GM11168 (cell line): Measurements from ENCODE around the gene SDHB.

Experiments
- in situ Hi-C: fragments of 300-500 bp; cut with MboI; formaldehyde crosslinking; loops from one replicate; pipeline ENCODE4 v1.12.0; 2022; ENCODE audit warnings: low sequenced_read_pairs; ENCODE audit not compliant: unreplicated experiment

SDHB gene

DNA sequence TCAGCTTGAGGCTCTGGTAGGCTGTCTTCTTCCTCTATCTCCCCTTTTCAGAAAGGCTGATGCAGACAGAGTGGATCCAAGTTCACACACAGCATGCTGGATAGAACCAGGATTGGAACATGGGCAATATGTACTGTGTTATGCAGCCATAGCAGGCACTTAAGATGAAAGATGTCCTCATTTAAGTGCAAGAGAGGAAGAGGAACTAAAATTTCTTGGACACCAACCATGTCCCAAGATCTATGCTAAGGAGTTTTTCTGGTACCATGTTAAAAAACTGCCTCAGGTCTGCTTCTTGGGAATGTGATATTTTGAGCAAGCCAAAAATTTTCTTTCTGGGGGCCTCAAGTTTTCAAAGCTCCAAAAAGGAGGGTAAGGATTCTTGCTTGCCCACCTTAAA, 1.2 kb downstream of the SDHB start:
- in situ Hi-C loops, result no loop called here

- in situ Hi-C loops, result no loop called here
Observed at GRCh38 chr1:17052038-17052437, 1.8 kb downstream of the SDHB start.

GRCh38 chr1:17047924-17048323, 5.9 kb downstream of the SDHB start:
- in situ Hi-C loops, result loop anchor here (10.0 kb wide), 1 partner anchor 93 kb away; no protein-coding TSS in a partner anchor

DNA sequence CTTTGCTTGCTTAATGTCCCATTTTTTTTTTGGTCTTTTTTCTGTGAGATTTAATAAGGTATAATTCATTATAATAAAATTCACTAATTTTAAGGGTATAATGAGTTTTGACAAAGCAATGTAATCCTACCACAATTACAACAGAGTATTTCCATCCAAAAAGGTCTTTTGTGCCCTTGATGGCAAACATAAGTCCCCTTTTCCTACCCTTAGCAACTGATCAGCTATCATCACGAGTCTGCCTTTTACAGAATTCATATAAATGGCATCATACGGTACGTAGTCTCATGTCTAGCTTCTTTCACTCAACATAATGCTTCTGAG, 7.5 kb downstream of the SDHB start:
- in situ Hi-C loops, result loop anchor here (10.0 kb wide), 1 partner anchor 91 kb away; no protein-coding TSS in a partner anchor

- in situ Hi-C loops, result loop anchor here (10.0 kb wide), 1 partner anchor 91 kb away; no protein-coding TSS in a partner anchor
Observed at GRCh38 chr1:17045634-17046333, 8.0 kb downstream of the SDHB start.

DNA sequence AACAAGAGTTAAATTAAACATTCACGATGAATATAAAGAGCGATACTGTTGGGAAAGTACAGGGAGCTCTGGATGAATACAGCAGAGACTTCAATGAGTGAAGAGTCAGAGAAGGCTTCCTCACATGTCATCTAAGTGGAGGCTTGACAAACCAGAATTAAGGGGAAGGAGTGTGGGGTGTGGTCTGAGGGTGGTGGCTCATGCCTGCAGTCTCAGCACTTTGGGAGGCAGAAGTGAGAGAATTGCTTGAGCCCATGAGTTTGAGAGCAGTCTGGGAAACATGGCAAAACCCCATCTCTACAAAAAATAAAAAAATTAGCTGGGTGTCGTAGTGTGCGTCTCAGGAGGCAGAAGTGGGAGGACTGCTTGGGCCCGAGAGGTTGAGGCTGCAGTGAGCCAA, 8.7 kb downstream of the SDHB start:
- in situ Hi-C loops, result loop anchor here (10.0 kb wide), 1 partner anchor 90 kb away; no protein-coding TSS in a partner anchor

DNA sequence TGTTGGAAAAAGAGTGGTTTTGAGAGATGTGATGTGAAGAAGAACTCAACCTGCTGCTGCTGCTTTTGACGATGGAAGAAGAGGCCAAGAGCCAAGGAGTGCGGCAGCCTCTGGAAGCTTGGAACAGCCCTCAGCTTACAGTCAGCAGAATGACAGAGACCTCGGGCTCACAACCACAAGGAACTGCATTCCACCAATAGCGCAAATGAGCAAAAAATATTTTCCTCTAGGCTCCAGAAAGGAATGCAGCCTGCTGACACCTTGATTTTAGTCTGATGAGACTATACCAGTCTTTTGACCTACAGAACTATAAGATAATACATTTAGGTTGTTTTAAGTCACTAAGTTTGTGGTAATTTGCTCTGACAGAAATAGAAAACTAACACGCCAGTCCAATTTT, 10.2 kb downstream of the SDHB start:
- in situ Hi-C loops, result loop anchor here (10.0 kb wide), 1 partner anchor 89 kb away; no protein-coding TSS in a partner anchor

DNA sequence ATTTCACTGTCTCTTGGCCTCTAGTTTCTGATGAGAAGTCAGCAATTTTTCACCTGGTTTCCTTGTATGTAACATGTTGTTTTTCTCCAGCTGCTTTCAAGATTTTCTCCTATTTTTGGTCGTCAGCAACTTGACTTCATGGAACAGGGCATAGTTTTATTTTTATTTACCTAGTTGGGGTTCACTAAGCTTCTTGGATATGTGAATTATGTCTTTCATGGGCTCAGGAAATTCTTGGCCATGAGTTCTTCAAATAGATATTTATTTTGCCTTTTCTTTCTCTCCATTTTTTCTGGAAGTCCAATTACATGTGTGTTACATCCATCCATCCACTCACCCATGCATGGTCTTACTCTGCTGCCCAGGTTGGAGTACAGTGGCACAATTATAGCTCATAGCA, 13.7 kb downstream of the SDHB start:
- in situ Hi-C loops, result loop anchor here (10.0 kb wide), 1 partner anchor 85 kb away; no protein-coding TSS in a partner anchor

DNA sequence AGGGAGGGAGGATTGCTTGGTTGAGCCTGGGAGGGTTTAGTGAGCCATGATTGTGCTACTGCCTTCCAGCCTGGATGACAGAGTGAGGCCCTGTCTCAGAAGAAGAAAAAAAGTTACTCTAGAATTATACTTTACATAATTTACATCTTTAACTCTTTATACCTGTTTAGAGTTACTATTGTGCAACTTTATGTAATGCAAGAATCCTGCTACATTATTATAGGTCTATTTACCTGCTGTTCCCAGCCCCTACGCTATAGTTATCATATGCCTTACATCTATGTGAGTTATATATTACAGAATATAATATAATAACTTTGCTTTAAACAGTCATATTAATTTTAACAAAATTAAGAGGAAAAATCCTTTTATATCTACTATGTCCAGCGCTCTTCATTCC, 14.3 kb downstream of the SDHB start:
- in situ Hi-C loops, result no loop called here

GRCh38 chr1:17033481-17033880, 20.4 kb downstream of the SDHB start:
- in situ Hi-C loops, result no loop called here

DNA sequence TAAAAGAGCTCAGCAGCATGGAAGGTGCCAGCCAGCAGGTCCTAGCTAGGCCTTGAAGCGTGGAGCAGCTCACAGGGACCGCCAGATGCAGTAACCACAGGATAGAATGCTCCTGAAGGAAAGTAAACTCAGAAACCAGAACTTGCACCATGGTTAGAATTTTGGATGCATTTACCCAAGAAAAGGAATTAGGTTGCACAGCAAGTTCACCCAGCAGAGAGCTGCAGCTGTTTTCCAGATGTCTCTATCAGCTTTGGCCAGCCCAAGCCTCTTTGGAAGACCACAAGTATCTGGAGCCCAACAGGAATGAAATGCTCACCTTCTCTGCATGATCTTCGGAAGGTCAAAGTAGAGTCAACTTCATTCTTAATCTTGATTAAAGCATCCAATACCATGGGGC, 21.1 kb downstream of the SDHB start:
- in situ Hi-C loops, result no loop called here

DNA sequence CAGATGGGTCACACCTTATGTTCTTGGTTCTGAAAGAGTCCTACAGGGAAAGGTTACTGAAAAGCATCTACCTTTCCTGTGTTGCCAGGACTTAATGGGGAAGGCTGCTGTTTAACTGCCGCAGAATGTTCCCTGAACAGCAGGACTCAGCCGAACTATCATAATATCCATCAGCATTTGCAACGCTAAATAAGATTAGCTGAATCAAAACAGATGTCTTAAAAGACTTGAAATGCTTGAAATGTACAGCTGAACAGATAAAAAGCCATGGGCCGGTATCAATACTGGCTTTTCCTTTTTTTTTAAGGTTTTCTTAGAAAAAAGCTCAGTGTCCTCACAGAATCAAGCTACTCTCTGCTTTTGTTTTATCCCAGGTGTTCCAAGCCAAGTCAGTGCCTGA, 22.4 kb downstream of the SDHB start:
- in situ Hi-C loops, result no loop called here

DNA sequence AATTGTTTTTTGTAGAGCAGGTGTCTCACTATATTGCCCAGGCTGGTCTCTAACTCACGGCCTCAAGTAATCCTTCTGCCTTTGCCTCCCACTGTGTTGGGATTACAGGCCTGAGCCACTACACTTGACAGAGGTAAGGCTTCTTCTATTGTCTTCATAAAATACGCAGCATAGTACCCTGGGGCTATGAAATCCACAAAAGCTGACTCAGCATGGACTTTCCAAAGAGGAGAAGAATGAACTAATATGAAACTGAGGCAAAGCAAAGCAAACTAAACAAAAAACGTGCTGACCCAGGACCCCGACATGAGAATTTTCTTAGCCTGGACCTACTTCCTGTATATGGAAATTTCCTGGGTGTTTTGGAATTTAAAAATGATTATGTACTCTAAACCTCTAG, 23.6 kb downstream of the SDHB start:
- in situ Hi-C loops, result no loop called here

DNA sequence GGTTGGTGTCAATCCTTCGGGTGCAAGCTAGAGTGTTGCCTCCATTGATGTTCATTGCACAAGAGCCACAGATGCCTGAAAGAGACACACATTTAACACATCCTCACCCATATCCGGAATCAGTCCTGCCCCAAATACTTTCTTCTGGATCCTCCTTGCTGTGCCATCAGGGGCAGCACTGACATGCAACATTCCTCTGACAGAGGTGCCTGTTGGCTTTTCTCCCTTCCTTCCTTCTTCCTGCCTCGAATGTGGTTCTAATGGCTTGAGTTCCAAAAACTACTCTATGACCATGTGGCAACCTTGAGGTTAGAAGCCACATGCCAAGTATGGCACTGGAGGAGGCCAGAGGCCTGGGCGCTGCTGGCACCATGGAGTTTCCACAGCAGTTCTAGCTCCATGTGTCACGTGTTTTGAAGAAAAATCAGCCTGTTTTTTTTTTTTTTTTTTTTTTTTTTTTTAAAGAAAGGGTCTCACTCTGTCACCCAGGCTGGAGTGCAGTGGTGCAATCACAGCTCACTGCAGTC, 25.1 kb downstream of the SDHB start:
- in situ Hi-C loops, result no loop called here

DNA sequence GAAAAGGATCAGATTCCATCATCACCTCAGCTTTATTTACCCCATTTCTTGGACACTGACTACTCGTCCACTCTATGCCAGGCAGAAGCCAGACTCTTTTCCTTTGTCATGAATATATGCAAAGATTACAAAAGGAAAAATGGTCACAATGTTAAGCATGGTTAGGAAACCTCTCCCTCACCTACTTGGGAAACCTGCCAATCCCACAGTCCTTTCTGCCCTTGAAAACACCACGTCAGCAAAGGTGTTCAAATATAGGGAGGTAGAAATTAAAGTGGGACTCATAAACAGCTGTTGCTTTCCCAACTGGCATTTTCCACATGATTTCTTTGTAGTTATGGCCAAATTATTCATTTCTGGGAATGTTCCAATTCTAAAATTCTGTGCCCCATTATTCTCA, 25.9 kb downstream of the SDHB start:
- in situ Hi-C loops, result no loop called here

DNA sequence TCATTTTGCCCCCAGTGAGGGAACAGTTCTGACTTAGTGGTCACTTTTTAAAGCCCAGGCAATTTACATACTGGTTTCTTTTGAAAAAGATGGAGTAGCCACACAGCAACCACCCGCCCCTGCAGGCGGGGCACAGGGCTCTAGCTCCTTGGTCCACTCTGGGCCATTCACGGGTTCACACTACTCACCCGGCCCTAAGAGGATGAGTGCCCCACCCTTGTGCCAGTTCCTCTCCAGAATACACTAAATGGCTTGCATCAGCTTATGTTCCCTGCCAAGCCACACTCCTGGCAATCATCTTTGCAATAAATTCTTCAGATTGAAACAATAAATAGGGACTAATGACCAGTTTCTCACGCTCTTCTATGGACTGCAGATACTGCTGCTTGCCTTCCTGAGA, 26.4 kb downstream of the SDHB start:
- in situ Hi-C loops, result no loop called here

- in situ Hi-C loops, result no loop called here
Observed at GRCh38 chr1:17024721-17025120, 29.1 kb downstream of the SDHB start.

DNA sequence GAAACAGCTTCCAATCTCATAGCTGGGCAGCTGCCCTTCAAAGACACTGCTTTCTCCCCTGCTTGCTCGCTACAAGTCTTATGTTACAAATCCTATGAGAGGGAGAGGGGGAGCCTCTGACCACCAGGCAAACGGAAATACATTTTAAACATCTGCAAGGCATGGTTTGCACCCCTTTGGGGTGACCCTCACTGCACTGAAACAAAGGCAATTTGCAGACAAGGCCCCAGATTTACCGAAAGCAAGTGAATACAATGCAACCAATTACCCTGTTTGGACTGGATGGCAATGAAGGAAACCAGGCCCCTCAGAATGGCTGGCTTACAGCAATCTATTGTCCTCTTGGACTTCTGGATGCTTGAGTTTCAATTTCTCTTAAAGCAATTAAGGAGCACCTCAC, 30.3 kb downstream of the SDHB start:
- in situ Hi-C loops, result no loop called here

- in situ Hi-C loops, result no loop called here
Observed at GRCh38 chr1:17023102-17023501, 30.7 kb downstream of the SDHB start.

GRCh38 chr1:17021896-17022295, 31.9 kb downstream of the SDHB start:
- in situ Hi-C loops, result no loop called here

GRCh38 chr1:17020502-17020901, 33.3 kb downstream of the SDHB start:
- in situ Hi-C loops, result no loop called here

GRCh38 chr1:17018849-17019248, 35.0 kb downstream of the SDHB start:
- in situ Hi-C loops, result no loop called here
